HG03045 (cell line): ENCODE measurements around the gene TIAM2.

Experiments used
- ATAC-seq: cut with Tn5 transposase; IDR thresholded peaks from one replicate; pipeline ENCODE4 v1.9.1; 2021; ENCODE audit warnings: mild to moderate bottlenecking, moderate library complexity; ENCODE audit not compliant: unreplicated experiment

The TIAM2 gene

GRCh38 chr6:155055729-155056128, 60.6 kb downstream of the TIAM2 start:
- ATAC-seq, result no peak

- no peak for ATAC-seq
These were observed 61.6 kb downstream of the TIAM2 start for GRCh38 chr6:155056756-155057155.

GRCh38 chr6:155061381-155061780, 66.3 kb downstream of the TIAM2 start:
- ATAC-seq, result no peak

- ATAC-seq, result no peak
These were observed 67.8 kb downstream of the TIAM2 start for GRCh38 chr6:155062866-155063341.

- no peak for ATAC-seq
These were observed 69.2 kb downstream of the TIAM2 start for GRCh38 chr6:155064303-155064702.

GRCh38 chr6:155066361-155066760, 71.2 kb downstream of the TIAM2 start:
- no peak for ATAC-seq

GRCh38 chr6:155066921-155067680, 72.0 kb downstream of the TIAM2 start:
- no peak for ATAC-seq

GRCh38 chr6:155067956-155068615, 73.0 kb downstream of the TIAM2 start:
- ATAC-seq, result no peak

- no peak for ATAC-seq
These were observed 74.4 kb downstream of the TIAM2 start for GRCh38 chr6:155069543-155069942.

GRCh38 chr6:155075930-155076695, 81.0 kb downstream of the TIAM2 start:
- ATAC-seq, result no peak

GRCh38 chr6:155077331-155077730, 82.2 kb downstream of the TIAM2 start:
- no peak for ATAC-seq

GRCh38 chr6:155077784-155078183, 82.7 kb downstream of the TIAM2 start:
- ATAC-seq, result no peak

GRCh38 chr6:155078331-155078745, 83.2 kb downstream of the TIAM2 start:
- no peak for ATAC-seq

GRCh38 chr6:155079985-155080452, 84.9 kb downstream of the TIAM2 start:
- no peak for ATAC-seq

- no peak for ATAC-seq
These were observed 86.0 kb downstream of the TIAM2 start for GRCh38 chr6:155080881-155081845.

- ATAC-seq, result no peak
These were observed 89.5 kb downstream of the TIAM2 start for GRCh38 chr6:155084431-155085123.

- no peak for ATAC-seq
These were observed 90.6 kb downstream of the TIAM2 start for GRCh38 chr6:155085582-155086257.

- ATAC-seq, result no peak
These were observed 93.7 kb downstream of the TIAM2 start for GRCh38 chr6:155088856-155089255.

GRCh38 chr6:155089746-155090145, 94.6 kb downstream of the TIAM2 start:
- no peak for ATAC-seq
